Measurements from ENCODE around the gene RNPEPL1. TPM values are rescaled to one million over a fixed set of nuclear protein-coding genes. Genes with fewer than 3 reads are reported as not detected.
"Not testable (repeated sequence)": the region's sequence is repeated elsewhere in the genome, so short reads cannot be mapped to it uniquely, and the experiment has no call there.

Gene RNPEPL1
- total RNA-seq, 4 donors from 2014 or later: 49.1 to 127 (median 55.5) TPM

- no peak for ATAC-seq
- TF ChIP-seq POLR2A (IDR thresholded peaks at IDR 0.05): no peak
- TF ChIP-seq EP300 (IDR thresholded peaks at IDR 0.05): no peak
- TF ChIP-seq POLR2AphosphoS5 (IDR thresholded peaks at IDR 0.05): no peak
- TF ChIP-seq CTCF (IDR thresholded peaks at IDR 0.05): no peak
- WGBS, 2 donors (ENCODE audit: low coverage in 1 of 2): 95% methylated on average over 2 of the region's 2 CpGs; no CpG with 5 or more reads in 1 of the 2 donors
- Histone ChIP-seq H3K4me3 (no peak overlapping the region), H3K9me3 (no peaks in the 10 kb centered on the region), H3K27me3 (no peaks in the 10 kb centered on the region), H3K4me1 (no peaks in the 10 kb centered on the region), H3K27ac (no peak overlapping the region), H3K36me3 (peaks cover 0 to 17% of the 10 kb centered on the region in 2 donors)
Observed at GRCh38 chr2:240615396-240615795, 47.1 kb downstream of the RNPEPL1 start.

- Histone ChIP-seq H3K4me1 (no peaks in the 10 kb centered on the region), H3K36me3 (peaks cover 0 to 17% of the 10 kb centered on the region in 2 donors), H3K9me3 (no peaks in the 10 kb centered on the region), H3K27me3 (no peaks in the 10 kb centered on the region), H3K4me3 (no peak overlapping the region), H3K27ac (no peak overlapping the region)
- 71 to 89% methylated on average over 8 to 20 of the region's 20 CpGs for WGBS, 2 donors (ENCODE audit: low coverage in 1 of 2)
- no peak for TF ChIP-seq POLR2A (IDR thresholded peaks at IDR 0.05)
- no peak for TF ChIP-seq EP300 (IDR thresholded peaks at IDR 0.05)
- no peak for TF ChIP-seq CTCF (IDR thresholded peaks at IDR 0.05)
- no peak for TF ChIP-seq POLR2AphosphoS5 (IDR thresholded peaks at IDR 0.05)
- no peak for ATAC-seq
Observed at GRCh38 chr2:240615820-240616547, 47.7 kb downstream of the RNPEPL1 start.

- not testable (repeated sequence) for H3K9me3 ChIP-seq, H3K4me1 ChIP-seq, H3K27ac ChIP-seq, ATAC-seq, H3K27me3 ChIP-seq, H3K4me3 ChIP-seq
- H3K36me3 ChIP-seq: peaks cover 0 to 17% of the 10 kb centered on the region in 2 donors
- 91 to 100% methylated on average over 1 of the region's 5 CpGs for WGBS, 2 donors (ENCODE audit: low coverage in 1 of 2)
Observed at GRCh38 chr2:240616860-240617666, 48.8 kb downstream of the RNPEPL1 start.

GRCh38 chr2:240618776-240619175 is 50.5 kb downstream of the RNPEPL1 start:
- Histone ChIP-seq H3K4me1 (no peaks in the 10 kb centered on the region), H3K27ac (no peak overlapping the region), H3K27me3 (no peaks in the 10 kb centered on the region), H3K36me3 (peaks cover 0 to 10% of the 10 kb centered on the region in 2 donors), H3K9me3 (no peaks in the 10 kb centered on the region), H3K4me3 (no peak overlapping the region)
- 80 to 93% methylated on average over 3 of the region's 6 CpGs for WGBS, 2 donors (ENCODE audit: low coverage in 1 of 2)
- no peak for ATAC-seq
- no peak for TF ChIP-seq EP300 (IDR thresholded peaks at IDR 0.05)

- ATAC-seq: no peak
- WGBS, 2 donors (ENCODE audit: low coverage in 1 of 2): 100% methylated on average over 3 of the region's 19 CpGs; no CpG with 5 or more reads in 1 of the 2 donors
- no peak for TF ChIP-seq POLR2A (IDR thresholded peaks at IDR 0.05)
- no peak for TF ChIP-seq CTCF (IDR thresholded peaks at IDR 0.05)
- TF ChIP-seq POLR2AphosphoS5 (IDR thresholded peaks at IDR 0.05): no peak
- no peak for TF ChIP-seq EP300 (IDR thresholded peaks at IDR 0.05)
- H3K4me1 ChIP-seq: no peaks in the 10 kb centered on the region
- H3K36me3 ChIP-seq: peaks cover 0 to 10% of the 10 kb centered on the region in 2 donors
- no peak overlapping the region for H3K27ac ChIP-seq
- no peak overlapping the region for H3K4me3 ChIP-seq
- no peaks in the 10 kb centered on the region for H3K9me3 ChIP-seq
- no peaks in the 10 kb centered on the region for H3K27me3 ChIP-seq
Observed at GRCh38 chr2:240619506-240620148, 51.3 kb downstream of the RNPEPL1 start.
